Dedifferentiated amniotic fluid mesenchymal stem cell (primary cell): ENCODE results near the gene SDHAF2.
A peak's percentile ranks its signal among the peaks of the same experiment; 100 is the strongest.
"Not testable (repeated sequence)": the region's sequence is repeated elsewhere in the genome, so short reads cannot be mapped to it uniquely, and the experiment has no call there.

Experiments
- DNase-seq: peaks from one replicate; pipeline ENCODE4 v3.0.0-alpha.2; 2016; ENCODE audit errors: extremely low spot score

The SDHAF2 gene

GRCh38 chr11:61429691-61430582, at the start of gene SDHAF2, which contains the start of gene CPSF7:
Gene SDHAF2 (plus strand): TSS chr11:61430124. CDS start chr11:61430147, 23 bp downstream.
Gene CPSF7 (minus strand): TSS chr11:61429975. CDS start chr11:61429235, 740 bp downstream.
- peak; percentile 93 for DNase-seq

- DNase-seq, result no peak
Observed at GRCh38 chr11:61380884-61381283, 49.0 kb upstream of the SDHAF2 start.

DNA sequence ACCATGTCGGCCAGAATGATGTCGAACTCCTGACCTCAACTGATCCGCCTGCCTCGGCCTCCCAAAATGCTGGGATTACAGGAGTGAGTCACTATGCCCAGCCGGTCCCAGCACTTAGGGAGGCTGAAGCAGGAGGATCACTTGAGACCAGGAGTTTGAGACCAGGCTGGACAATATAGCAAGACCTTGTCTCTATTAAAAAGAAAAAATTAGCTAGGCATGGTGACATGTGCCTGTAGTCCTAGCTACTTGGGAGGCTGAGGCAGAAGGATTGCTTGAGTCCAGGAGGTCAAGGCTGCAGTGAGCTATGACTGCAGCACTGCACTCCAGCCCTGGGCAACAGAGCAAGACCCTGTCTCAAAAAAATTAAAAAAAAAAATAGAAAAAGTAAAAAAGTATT, 46.1 kb upstream of the SDHAF2 start:
- not testable (repeated sequence) for DNase-seq

DNA sequence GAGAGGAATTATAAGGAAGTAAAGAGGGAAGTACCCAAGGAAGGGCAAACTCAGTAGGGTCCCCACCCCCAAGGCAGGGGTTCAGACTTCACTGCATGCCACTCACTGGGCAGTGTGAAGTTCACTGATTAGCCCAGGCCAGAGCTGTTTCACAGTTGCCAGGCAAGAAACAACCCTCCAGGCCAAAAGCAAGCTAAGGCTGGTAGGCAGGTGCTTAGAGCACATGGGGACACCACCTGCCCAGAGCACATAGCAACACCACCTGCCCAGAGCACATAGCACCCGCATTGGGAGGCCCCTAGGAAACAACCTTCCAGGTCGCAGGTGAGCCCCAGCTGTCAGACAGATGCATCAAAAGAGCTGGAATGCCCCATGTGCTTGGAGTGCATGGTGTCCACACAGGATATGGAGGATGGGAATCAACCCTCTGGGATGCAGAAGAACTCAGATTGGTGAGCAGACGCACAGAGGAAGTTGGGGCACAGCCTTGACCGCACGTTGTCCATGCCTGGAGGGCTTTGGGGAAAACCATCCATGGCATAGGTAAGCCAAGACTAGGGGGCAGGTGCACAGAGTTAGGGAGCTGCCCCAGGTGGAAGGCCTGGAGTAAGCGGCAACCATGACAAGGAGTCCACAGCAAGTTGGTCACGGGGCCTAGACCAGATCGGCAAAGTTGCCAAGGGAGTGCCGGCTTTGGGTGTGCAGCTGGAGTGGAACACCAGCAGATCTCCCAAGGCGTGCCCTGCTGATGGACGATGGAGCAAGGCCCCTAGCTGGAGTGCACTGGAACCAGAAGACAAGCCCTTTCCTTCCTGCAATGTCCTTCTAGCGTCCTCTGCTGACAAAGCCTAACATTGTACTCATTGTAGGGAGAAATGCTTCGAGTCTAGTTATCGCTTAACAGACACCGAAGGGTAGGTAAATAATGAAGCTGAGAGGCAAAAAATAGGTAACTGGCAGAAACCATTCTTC, 45.4 kb upstream of the SDHAF2 start:
- DNase-seq, result no peak

DNA sequence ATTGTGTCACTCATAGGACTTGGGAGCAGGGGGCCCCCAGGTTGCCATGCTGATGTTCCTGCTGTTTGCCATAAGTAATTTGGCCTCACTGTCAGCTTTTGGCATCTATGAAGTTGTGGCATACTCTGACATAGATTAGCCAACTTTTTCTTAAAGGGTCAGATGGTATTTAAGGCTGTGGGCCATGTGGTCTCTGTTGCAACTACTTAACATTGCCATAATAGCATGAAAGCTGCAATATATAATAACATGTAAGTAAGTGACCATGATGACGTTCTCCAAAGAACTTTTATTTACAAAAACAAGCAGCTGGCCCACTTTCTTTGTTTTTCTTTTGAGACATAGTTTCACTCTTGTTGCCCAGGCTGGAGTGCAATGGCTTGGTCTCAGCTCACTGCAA, 39.8 kb upstream of the SDHAF2 start:
- DNase-seq, result no peak

GRCh38 chr11:61392981-61393595, 36.8 kb upstream of the SDHAF2 start:
- DNase-seq, result no peak

DNA sequence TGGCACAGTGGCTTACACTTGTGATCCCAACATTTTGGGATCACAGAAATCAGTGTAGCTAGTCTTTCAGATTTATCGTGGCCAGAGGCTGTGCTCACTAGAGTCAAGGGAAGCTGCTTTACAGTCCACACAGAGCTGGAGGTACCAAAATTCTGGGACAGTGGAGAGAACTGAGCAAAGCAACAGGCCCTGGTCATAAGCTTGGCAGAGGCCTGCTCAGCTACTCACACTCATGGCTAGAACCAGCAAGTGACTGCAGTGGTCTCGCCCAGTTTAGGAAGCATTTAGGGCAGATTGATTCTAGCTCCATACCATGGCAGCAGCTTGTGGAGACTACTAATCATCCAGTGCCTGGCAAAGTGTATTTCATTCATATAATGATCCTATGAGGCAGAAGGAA, 28.8 kb upstream of the SDHAF2 start:
- DNase-seq, result no peak

DNA sequence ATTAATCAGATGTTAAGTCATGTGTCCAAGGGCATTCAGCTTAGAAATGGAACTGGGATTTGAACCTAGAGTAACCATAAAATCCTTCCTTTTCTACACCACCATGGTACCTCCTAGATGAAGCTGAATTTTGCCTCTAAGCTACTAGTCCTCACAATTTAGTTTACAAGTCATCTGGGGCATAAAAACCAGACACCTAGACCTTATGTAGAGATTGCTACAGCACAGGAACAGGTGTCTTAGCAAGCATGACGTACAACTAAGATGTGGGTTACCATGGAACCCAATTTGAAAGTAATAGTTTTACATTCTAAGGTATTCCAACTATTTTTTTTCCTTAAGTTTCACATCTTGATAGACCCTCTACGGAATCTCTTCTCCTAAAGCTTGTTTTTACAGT, 28.4 kb upstream of the SDHAF2 start:
- DNase-seq, result no peak

- no peak for DNase-seq
Observed at GRCh38 chr11:61403658-61404057, 26.3 kb upstream of the SDHAF2 start.

DNA sequence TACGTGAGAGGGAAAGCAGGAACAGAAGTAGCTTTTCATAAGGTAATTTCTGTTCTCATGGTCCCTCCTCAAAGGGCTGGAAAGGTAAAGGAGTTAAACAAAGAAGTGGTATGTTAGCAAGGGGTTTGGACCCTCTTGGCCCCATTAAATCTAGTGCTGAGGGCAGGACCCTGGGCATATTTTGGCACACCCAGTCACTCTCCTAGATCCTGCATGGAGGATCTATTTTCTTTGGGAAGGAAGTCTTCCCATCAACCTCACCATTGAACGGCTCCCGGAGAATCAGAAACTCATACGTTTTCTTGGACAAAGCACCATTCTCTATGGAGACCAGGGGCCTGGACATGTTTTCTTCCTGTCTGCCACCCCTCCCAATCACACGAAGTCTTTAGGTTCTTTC, 25.8 kb upstream of the SDHAF2 start:
- DNase-seq, result no peak

- DNase-seq, result no peak
Observed at GRCh38 chr11:61404641-61405040, 25.3 kb upstream of the SDHAF2 start.

- DNase-seq, result no peak
Observed at GRCh38 chr11:61406067-61406466, 23.9 kb upstream of the SDHAF2 start.

DNA sequence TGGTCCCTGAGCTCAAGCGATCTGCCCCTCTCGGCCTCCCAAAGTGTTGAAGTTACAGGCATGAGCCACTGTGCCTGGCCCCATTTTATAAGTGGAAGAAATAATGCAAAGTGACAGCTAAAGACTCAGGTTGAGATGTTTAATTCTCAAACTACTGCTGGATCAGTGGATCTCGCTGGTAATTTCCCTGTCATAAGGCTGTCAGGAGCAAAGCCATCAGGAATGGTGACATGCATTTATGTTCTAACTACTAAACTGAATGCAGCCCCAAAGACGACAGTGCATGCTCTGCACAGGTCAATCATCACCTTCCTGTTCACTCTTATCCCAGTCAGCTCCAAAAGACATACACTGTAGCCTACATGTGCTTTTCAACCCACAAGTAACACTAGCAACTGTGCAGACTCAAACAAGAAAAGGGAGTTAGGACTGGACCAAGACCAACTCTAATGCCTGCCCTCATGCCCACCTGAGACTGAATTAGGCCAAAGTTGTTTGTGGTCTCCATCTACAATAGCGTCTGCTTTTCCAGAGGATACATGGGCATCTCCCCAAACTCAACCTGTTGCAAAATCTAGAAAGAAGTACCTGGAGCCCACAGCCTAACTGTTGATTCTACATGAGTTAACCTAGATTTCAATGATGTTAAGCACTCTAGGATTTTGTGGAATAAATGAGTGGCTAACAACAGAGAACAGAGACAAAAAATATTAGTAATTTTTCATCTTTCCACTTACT, 22.8 kb upstream of the SDHAF2 start:
- no peak for DNase-seq

- no peak for DNase-seq
Observed at GRCh38 chr11:61411589-61411988, 18.3 kb upstream of the SDHAF2 start.

DNA sequence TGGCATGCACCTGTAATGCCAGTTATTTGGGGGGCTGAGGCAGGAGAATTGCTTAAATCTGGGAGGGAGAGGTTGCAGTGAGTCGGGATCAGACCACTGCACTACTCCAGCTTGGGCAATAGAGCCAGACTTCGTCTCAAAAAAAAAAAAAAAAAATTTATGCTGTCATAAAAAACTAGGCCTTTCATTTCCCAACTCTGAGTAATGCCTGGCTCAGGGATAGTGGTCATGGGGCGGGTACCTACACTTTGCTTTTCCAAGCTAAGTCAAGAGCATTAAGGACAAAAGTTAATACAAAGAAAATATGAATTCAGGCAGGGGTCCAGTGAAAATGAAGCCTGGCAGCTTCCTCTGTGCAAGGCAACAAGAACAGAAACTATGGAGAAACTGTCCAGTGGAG, 16.4 kb upstream of the SDHAF2 start:
- DNase-seq, result no peak

GRCh38 chr11:61414547-61414946, 15.4 kb upstream of the SDHAF2 start:
- no peak for DNase-seq

- no peak for DNase-seq
Observed at GRCh38 chr11:61415381-61415780, 14.5 kb upstream of the SDHAF2 start.

GRCh38 chr11:61416941-61417340, 13.0 kb upstream of the SDHAF2 start:
- no peak for DNase-seq

DNA sequence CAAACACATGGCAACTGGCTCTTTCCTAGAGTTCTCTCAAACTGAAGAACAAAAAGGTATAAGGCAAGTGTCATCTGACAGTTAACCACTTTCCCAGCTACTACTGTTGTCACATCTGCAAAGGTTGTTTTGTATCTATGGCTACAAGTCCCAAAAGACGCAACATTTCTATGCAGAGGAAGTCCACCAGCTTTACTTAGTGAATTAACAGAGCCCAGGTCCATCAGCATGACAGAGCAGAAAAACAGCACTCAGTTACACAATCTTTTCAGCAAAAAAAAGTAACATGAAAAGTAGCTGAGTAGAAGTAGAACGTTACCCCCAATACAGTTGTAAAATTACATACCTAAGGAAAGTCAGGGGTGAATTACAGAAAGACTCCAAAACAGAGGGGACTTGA, 12.3 kb upstream of the SDHAF2 start:
- DNase-seq, result no peak

DNA sequence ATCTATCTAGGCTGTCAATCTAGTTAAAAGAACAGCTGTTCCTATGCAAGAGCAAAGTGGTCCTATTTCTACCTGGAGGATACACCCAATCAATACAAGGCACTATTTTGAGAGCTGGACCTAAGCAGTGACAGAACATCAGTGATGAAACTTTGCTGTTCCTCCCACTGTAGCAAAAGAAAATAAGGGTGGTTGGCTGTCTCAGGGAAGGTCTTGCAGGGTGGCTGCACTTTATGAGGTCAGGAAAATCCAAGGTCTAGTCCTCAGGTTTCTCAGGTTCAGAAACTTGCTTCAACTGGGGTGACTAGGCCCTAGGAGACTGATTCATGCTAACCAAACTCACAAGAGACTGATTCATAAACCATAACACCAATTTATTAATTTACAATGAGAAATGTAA, 11.8 kb upstream of the SDHAF2 start:
- no peak for DNase-seq

GRCh38 chr11:61422226-61422625, 7.7 kb upstream of the SDHAF2 start:
- no peak for DNase-seq
